ENCODE measurements around the gene MYO18A.
"Not testable (repeated sequence)": the region's sequence is repeated elsewhere in the genome, so short reads cannot be mapped to it uniquely, and the experiment has no call there.

The MYO18A gene

DNA sequence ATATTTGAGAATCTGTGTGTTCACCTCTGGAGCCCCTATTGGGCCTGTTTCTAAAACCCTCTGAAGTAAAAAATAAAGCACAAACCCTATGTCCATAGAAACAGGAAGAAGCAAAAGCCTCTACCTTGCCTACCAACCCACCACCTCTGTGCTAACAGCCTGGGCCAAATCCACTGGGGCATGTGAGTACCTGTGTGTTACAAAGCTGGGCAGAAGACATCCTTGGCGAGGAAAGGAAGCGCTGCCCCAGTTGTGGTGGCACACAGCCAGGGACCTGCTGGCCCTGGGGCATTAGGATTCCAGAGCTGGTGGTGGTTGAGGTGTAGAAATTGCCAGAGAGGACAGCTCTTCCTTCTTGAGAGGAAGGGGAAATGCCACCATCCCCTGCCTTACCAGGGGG is 30.0 kb downstream of the MYO18A start:
- TF ChIP-seq, protein P1, sequence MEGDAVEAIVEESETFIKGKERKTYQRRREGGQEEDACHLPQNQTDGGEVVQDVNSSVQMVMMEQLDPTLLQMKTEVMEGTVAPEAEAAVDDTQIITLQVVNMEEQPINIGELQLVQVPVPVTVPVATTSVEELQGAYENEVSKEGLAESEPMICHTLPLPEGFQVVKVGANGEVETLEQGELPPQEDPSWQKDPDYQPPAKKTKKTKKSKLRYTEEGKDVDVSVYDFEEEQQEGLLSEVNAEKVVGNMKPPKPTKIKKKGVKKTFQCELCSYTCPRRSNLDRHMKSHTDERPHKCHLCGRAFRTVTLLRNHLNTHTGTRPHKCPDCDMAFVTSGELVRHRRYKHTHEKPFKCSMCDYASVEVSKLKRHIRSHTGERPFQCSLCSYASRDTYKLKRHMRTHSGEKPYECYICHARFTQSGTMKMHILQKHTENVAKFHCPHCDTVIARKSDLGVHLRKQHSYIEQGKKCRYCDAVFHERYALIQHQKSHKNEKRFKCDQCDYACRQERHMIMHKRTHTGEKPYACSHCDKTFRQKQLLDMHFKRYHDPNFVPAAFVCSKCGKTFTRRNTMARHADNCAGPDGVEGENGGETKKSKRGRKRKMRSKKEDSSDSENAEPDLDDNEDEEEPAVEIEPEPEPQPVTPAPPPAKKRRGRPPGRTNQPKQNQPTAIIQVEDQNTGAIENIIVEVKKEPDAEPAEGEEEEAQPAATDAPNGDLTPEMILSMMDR (IDR thresholded peaks at IDR 0.05; ENCODE audit: low read depth, low read length), result no peak

DNA sequence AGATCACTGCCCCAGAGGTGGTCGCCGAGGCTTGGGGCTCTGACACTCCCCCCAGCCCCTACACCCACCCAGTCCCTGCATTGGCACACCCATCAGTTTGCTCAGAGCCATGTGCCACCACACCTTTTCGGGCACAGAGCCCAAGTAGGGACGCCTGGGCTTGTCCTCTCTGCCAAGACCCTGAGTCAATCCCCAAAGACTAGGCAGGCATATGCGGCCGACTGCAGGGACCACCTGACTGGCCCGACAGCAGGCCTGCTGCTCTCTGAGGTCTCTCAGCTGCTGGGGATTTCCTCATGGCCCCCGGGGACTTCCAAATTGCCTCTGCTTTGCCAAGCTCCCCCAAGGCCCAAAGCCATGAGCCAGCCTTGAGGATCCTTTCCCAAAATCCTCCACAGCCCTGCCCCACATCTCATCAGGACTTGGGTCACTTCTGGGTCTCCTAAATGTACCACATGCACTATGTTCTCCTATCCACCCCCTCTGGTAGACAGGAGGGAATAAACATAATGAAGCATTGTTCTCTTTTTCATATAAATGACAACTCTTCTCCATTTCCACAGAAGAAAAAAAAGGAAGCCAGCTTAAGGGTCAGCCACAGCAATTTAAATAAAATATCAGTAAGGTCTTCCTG is 30.6 kb downstream of the MYO18A start:
- H3K4me3 ChIP-seq (ENCODE audit: low read depth, low read length), result peak overlapping the region; percentile 52
- TF ChIP-seq, protein P1 (IDR thresholded peaks at IDR 0.05; ENCODE audit: low read depth, low read length), result no peak

More for the DNA sequence above, 30.0 kb downstream of the MYO18A start:
- no peak overlapping the region for H3K4me3 ChIP-seq (ENCODE audit: low read depth, low read length)

DNA sequence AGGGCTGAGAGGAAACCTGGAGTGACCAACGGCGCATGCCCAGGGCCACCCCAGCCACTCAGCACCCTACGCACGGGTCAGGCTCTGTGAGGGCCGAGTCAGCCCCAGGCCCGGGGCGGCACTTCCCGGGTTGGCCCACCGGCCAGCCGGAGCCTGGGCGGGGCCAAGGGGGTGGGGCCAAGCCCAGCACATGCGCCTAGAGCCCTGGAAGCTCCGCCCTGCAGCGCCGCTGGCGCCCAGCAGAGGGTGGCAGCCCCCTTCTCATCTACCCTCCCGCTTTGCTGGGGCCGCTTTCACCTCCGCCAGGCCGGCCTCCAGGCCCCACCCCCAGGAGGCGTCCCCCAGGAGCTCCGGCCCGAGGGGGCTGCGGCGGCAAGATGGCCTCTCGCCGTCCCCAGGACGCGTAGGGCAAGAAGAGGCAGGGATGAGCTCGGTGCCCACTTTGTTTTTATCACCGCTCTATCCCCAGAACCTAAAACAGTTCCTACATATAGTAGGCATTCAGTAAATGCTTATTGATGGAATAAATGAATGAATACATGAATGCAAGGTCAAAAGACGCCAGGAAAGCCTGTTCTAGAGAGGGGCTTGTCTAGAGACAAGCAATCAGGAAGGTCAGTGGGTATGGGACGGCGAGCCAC is 31.3 kb downstream of the MYO18A start:
- TF ChIP-seq, protein P1 (IDR thresholded peaks at IDR 0.05; ENCODE audit: low read depth, low read length), result peak; percentile 89
- peak overlapping the region; percentile 52 for H3K4me3 ChIP-seq (ENCODE audit: low read depth, low read length)

DNA sequence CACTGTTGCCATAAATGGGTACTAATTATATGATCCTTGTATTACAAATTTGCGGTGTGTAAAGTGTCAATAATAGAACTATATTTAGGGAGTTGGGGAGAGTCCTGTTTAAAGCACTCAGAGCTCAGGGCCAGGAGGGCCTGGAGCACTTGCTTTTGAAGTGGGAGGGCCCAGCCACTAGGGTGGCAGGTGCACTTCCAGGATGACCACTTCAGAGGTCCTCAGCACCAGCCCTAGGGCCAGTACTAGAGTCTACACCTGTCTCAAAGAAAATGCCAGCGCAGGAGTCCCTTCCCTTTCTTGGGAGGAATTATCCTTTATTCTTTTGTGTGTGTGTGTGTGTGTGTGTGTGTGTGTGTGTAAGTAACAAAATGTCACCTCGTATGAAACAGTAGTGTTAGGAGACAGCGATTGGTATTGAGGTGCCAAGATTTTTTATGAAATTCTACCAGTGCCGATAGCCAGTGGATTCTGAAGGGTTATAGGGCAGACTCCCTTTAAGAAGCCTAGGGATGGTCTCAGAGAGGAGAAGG is 31.9 kb downstream of the MYO18A start:
- H3K4me3 ChIP-seq (ENCODE audit: low read depth, low read length), result peak overlapping the region; percentile 33
- TF ChIP-seq, protein P1 (IDR thresholded peaks at IDR 0.05; ENCODE audit: low read depth, low read length), result no peak

DNA sequence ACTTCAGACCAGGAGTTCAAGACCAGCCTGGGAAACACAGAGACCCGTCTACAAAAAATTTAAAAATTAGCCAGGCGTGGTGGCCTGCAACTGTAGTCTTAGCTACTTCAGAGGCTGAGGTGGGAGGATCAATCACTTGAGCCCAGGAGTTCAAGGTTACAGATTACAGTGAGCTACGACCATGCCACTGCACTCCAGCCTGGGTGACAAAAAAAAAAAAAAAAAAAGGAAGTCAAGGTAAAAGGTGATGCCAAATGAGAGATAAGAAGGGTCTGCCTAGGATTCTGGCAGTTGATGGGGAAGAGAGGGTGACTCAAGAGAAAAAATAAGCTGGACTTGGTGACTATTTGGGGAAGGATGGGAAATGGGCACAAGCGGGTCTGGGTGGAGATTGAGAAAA is 32.5 kb downstream of the MYO18A start:
- TF ChIP-seq, protein P1 (IDR thresholded peaks at IDR 0.05; ENCODE audit: low read depth, low read length), result no peak

DNA sequence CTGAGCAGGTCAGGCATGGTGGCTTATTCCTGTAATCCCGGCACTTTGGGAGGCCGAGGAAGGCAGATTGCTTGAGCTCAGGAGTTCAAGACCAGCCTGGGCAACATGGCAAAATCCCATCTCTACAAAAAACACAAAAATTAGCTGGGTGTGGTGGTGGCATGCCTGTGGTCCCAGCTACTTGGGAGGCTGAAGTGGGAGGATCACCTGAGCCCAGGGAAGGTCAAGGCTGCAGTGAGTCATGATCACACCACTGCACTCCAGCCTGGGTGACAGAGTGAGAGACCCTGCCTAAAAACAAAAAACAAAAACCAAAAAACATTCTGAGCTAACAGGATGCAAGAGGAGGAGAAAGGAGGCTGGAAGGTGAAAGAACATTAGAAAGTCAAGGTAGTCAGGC is 33.0 kb downstream of the MYO18A start:
- H3K4me3 ChIP-seq (ENCODE audit: low read depth, low read length), result not testable (repeated sequence)

More for the DNA sequence above, 32.5 kb downstream of the MYO18A start:
- no peak overlapping the region for H3K4me3 ChIP-seq (ENCODE audit: low read depth, low read length)

DNA sequence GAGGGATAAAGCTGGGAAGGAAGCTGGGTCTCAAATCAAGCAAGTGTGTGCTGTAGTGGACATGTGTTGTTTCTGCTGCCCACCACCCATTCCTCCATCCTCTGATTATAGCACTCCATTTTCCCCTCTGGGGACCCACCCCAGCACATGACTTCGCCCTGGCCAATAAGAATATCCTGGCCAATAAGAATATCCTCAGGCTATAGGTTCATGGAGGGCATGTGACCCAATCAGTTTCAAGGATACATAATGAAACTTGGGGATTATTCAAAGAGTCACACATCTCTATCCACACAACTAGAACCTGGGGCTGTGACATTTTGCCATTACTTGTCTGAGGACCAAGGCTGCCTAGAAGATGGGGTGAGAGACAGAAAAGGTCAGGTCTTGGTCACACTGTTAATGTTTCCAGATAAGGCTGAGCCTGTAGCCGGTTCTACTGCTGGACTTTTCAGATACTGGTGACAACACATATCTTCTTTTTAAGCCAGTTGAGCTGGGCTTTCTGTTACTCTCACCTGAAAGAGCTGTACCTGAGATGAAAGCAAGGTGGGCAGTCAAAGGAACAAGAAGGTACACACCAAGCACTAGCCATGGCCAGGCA is 33.7 kb downstream of the MYO18A start:
- TF ChIP-seq, protein P1 (IDR thresholded peaks at IDR 0.05; ENCODE audit: low read depth, low read length), result no peak
- no peak overlapping the region for H3K4me3 ChIP-seq (ENCODE audit: low read depth, low read length)
